ENCODE data around the gene HOXB3. TPM values are rescaled to one million over a fixed set of nuclear protein-coding genes. Genes with fewer than 3 reads are reported as not detected.
"Not testable (repeated sequence)": the region's sequence is repeated elsewhere in the genome, so short reads cannot be mapped to it uniquely, and the experiment has no call there.

The HOXB3 gene
- total RNA-seq, 2 experiments from 2014 or later = 3.0 to 3.5 TPM

GRCh38 chr17:48546924-48547807 is 42.9 kb downstream of the HOXB3 start:
- POLR2A ChIA-PET = interaction anchor here (0.6 kb wide), 1 partner anchor 10 kb away, joined by 3 read pairs; no protein-coding TSS in a partner anchor
- CTCF ChIA-PET = interaction anchor here (0.6 to 0.7 kb wide), 2 partner anchors 36 to 70 kb away, joined by 3 read pairs; no protein-coding TSS in a partner anchor

DNA sequence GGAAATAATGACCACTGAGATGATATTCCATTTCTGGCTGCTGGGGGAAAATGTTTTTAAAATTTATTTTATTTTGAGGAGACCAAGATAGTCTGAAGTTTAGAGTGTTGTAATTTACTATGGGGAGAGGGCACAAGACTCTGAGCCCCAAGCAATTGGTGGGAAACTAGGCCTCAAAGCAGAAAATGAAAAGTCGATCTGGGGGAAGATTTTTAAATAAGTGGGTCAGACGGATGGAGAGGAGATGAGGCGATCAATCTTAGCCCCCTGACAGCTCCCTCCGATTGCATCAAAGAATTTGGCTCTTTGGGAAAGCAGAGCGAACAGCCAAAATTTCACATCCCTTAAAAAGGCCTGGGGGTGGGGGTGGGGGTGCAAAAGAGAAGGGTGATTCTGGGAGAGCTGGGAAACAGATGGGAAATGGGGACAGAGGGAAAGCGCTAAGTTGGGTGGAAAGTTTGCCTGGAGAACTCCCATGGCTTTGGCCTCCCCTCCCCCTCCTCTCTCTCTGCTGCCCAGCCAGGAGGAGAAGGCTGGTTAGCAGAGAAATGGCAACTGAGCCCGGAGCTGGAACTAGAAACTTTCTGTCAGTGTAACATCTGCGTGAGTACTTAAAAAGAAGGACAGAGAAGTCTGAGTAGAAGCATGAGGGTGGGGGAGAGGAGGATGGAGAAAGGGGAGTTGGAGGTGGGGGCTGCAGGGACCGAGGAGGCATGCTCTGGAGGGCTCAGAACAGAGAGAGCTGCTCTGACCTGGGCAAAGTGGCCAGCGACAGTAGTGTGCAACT is 43.7 kb downstream of the HOXB3 start:
- POLR2A ChIA-PET = interaction anchor here (0.6 to 0.7 kb wide), 2 partner anchors 66 to 76 kb away, joined by 3 read pairs; no protein-coding TSS in a partner anchor
- CTCF ChIA-PET = interaction anchor here (0.6 to 0.7 kb wide), 2 partner anchors 37 to 71 kb away, joined by 3 read pairs; no protein-coding TSS in a partner anchor

GRCh38 chr17:48545539-48545938 is 44.5 kb downstream of the HOXB3 start:
- ChIA-PET POLR2A (no interaction called here), CTCF (no interaction called here)

- ChIA-PET CTCF (no interaction called here), POLR2A (no interaction called here)
These were observed 45.0 kb downstream of the HOXB3 start, which contains the start of gene HOXB2 for GRCh38 chr17:48545022-48545375. TSS of gene HOXB2 (minus strand) at chr17:48545109. CDS start at chr17:48544911, 198 bp downstream.

DNA sequence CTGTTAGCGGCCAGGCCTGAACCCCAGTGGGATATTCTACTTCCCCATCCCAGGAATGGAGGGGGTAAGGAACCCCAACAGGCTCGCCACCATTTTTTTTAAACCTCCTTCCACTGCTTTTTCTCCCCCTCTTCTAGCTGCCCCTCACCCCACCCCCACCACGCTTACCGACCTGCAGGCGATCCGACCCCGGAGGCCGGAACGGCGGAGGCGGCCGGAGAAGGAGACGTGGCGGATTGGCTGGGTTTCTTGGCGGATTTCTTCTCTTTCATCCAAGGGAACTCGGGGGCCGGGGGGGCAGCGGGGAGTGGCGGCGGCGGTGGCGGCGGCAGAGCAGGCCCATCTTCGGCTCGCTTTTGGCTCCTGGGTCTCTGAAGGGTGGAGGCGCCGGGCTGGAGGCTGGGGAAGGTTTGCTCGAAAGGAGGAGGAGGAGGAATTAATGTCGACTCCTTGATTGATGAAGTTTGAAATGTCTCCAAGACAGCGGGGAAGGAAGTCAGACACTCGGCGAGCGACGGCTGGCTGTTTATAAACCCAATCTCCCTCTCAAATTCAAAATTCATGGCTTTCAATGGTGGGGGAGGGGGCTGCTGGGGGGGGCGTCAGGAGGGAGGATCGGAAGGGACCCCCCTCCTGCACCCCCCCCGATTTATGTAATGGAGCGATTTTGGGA is 45.6 kb downstream of the HOXB3 start:
- ChIA-PET CTCF (interaction anchor here (0.7 kb wide), 1 partner anchor 33 kb away, joined by 3 read pairs; no protein-coding TSS in a partner anchor), POLR2A (interaction anchor here (0.6 kb wide), 1 partner anchor 56 kb away, joined by 5 read pairs; no protein-coding TSS in a partner anchor)

GRCh38 chr17:48543854-48544348 is 46.1 kb downstream of the HOXB3 start:
- POLR2A ChIA-PET = no interaction called here
- CTCF ChIA-PET = interaction anchor here (0.6 to 0.7 kb wide), 2 partner anchors 33 to 173 kb away, joined by 3 to 4 read pairs; no protein-coding TSS in a partner anchor

GRCh38 chr17:48543107-48543853 is 46.8 kb downstream of the HOXB3 start:
- CTCF ChIA-PET = interaction anchor here (0.6 to 0.7 kb wide), 2 partner anchors 32 to 172 kb away, joined by 3 to 4 read pairs; no protein-coding TSS in a partner anchor

GRCh38 chr17:48542698-48543106 is 47.3 kb downstream of the HOXB3 start:
- ChIA-PET CTCF (no interaction called here), POLR2A (no interaction called here)

More at GRCh38 chr17:48543107-48543853, 46.8 kb downstream of the HOXB3 start:
- POLR2A ChIA-PET = no interaction called here

DNA sequence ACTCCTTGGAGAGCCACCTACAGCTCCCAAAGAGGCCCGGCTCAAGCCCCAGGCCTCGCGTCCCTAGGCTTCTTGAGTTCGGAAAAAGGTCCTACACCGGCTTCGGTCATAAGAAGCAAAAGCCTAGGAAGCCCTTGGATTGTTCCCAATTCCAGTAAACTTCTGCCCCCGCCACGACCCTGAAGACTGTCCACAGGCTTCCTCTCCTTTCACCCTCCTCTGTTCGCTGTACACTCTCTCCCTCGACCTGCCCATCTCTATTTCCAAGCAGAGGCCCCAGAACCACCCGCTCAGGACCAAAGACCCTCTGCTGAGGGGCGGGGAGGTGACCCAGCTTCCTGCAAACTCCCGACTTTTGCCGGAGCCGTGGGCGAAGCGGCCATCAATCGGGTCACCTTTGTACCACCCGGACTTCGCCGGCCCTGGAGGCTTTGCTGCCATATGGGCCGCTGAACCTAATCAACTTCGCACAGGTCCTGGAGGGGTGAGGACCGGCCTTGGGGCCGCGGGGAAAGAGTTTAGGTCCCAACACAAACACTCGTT is 47.9 kb downstream of the HOXB3 start:
- ChIA-PET CTCF (interaction anchor here (1.0 kb wide), 1 partner anchor 10 kb away, joined by 3 read pairs; no protein-coding TSS in a partner anchor), POLR2A (no interaction called here)

- ChIA-PET POLR2A (interaction anchor here (0.6 to 0.9 kb wide), 2 partner anchors 30 to 36 kb away, joined by 3 read pairs; no protein-coding TSS in a partner anchor), CTCF (interaction anchor here (0.6 to 1.0 kb wide), 2 partner anchors 10 to 46 kb away, joined by 3 read pairs; no protein-coding TSS in a partner anchor)
These were observed 48.4 kb downstream of the HOXB3 start for GRCh38 chr17:48541577-48542113.

DNA sequence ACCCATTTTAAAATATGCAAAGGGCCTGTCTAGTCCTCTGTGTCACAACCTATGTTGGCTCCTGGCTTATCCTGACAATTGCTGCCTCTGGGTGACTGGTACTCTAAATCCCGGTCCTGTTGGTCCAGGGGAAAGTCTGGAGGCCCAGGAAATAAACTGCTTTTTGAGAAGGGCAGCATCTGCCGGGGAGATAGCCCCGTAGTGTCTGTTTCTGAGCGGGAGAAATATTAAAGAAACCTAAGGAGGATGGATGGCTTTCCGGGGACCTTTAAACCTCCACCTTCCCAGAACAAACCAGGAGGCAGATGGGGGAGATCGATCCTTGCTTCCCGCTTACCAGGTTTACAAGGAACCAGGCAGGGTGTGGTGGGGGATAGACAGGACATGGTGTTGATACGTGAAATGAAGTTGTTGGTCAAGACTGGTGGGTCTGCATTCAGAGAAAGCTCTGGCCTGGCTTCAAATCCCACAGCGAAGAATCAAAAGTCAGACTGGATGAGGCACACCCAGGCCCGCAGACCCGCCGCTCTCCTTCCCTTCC is 48.9 kb downstream of the HOXB3 start:
- ChIA-PET POLR2A (interaction anchor here (0.6 to 0.9 kb wide), 2 partner anchors 30 to 36 kb away, joined by 3 read pairs; no protein-coding TSS in a partner anchor), CTCF (interaction anchor here (0.6 to 1.0 kb wide), 2 partner anchors 11 to 45 kb away, joined by 3 read pairs; no protein-coding TSS in a partner anchor)

DNA sequence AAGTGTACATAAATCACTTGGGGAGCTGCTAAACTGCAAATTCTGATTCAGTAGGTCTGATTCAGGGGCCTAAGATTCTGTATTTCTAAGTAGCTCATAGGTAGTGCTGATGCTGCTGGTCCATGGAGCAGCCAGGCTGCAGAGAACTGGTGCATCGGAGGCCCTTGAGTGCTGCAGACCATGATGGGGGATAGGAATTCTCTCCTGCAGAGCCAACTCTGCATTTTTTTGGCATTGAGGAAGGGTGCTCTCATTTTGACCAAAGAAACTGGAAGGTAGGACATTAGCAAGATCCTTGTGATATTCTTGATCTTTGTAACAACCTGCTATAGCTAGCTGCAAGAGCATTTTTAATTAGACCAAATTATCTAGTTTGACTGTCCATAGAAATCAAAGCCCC is 49.8 kb downstream of the HOXB3 start:
- POLR2A ChIA-PET = no interaction called here
- CTCF ChIA-PET = interaction anchor here (1.8 kb wide), 1 partner anchor 47 kb away, joined by 6 read pairs; no protein-coding TSS in a partner anchor

DNA sequence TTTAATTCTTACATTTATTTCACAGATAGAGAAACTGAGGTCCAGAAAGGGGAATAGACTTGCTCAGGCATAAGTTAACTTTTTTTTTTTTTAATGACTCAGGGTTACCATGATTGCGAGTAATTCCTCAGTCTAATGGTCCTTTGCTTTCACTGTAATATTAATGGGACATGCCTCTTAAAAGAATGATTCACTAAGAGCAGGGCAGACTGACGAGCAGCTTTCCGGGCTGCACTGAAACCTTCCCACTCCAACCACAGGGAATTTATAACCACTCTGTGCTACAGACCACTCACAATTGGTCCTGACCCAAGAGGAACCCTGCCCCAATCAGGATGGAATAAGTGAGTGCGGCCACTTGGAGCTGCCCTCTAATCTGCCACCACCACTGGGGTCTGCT is 50.9 kb downstream of the HOXB3 start:
- POLR2A ChIA-PET = no interaction called here
- CTCF ChIA-PET = interaction anchor here (0.7 to 1.8 kb wide), 2 partner anchors 46 to 398 kb away, joined by 3 to 6 read pairs; no protein-coding TSS in a partner anchor

DNA sequence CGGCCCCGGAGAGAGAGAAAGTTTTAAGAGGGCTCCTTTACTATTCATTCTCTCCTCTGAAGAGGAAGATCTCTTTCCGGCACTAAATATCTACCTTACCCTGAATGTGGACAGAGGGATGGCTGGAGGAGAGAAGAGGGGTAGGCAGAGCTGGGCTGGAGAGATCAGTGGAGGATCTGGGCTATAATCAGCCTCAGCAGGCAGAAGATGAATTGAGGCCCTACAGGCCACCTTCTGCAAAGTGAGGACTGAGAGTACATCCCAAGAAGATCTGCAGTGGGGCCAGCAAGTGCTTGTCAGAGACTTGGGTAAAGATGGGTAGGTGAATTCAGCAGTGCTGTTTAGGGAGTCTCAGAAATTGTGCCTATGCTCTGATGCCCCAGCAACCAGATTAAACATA is 52.7 kb downstream of the HOXB3 start:
- POLR2A ChIA-PET = no interaction called here
- CTCF ChIA-PET = no interaction called here

GRCh38 chr17:48535793-48536559 is 54.1 kb downstream of the HOXB3 start:
- CTCF ChIA-PET, POLR2A ChIA-PET: not testable (repeated sequence)

- CTCF ChIA-PET = no interaction called here
- POLR2A ChIA-PET = no interaction called here
These were observed 57.8 kb downstream of the HOXB3 start for GRCh38 chr17:48532261-48532660.

- CTCF ChIA-PET = no interaction called here
- POLR2A ChIA-PET = no interaction called here
These were observed 59.2 kb downstream of the HOXB3 start, which contains the start of gene HOXB1 for GRCh38 chr17:48530887-48531272. TSS of gene HOXB1 (minus strand) at chr17:48531011. CDS start at chr17:48530904, 107 bp downstream.
